ENCODE measurements around the gene GCGR. TPM values are rescaled to one million over a fixed set of nuclear protein-coding genes. Genes with fewer than 3 reads are reported as not detected.
A peak's percentile ranks its signal among the peaks of the same experiment; 100 is the strongest.

GCGR gene
- total and polyA plus RNA-seq, 2 of the 13 experiments (the other 11 are each of a cell fraction or from before 2014, with no cell fraction given), result 0.04 to 0.13 TPM

DNA sequence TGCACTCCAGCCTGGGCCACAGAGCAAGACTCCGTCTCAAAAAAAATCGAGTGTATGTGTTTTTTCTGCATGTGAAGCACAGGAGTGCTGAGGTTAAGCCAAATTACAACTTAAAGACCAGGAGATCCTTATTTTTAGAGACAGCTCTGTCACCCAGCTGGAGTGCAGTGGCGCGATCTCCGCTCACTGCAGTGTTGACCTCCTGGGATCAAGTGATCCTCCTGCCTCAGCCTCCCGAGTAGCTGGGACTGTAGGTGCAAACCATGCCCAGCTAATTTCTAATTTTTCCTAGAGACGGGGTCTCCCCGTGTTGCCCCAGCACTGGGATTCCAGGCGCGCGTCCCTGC is 38.4 kb downstream of the GCGR start:
- ATAC-seq (no peak), FAIRE-seq (no peak), DNase-seq (ENCODE audit: low spot score) (no peak)
- Histone ChIP-seq H3K4me2 (ENCODE audit: low read depth, low read length) (no peak overlapping the region), H3K36me3 (replicated peaks in 1 of 2; ENCODE audit: control insufficient read depth in 1 of 2, insufficient read depth in 2 of 2, low read length in 2 of 2) (peaks cover 36 to 48% of the 10 kb centered on the region in 2 experiments), H3K9ac (ENCODE audit: insufficient read depth, low read depth, low read length) (no peak overlapping the region), H3K9me3 (ENCODE audit: low read length) (no peaks in the 10 kb centered on the region), H3K27me3 (ENCODE audit: control insufficient read depth in 1 of 2, insufficient read depth in 2 of 2, low read length in 2 of 2) (no peaks in the 10 kb centered on the region), H3K4me3 (replicated peaks in 1 of 3; ENCODE audit: insufficient read depth in 1 of 3, low read depth in 2 of 3, low read length in 3 of 3) (no peak overlapping the region), H3K79me2 (ENCODE audit: insufficient read depth, low read length) (no peaks in the 10 kb centered on the region), H3K27ac (ENCODE audit: extremely low read length, insufficient read depth, low read length) (no peak overlapping the region), H3K4me1 (ENCODE audit: insufficient read depth, low read length) (peaks cover 32% of the 10 kb centered on the region), H4K20me1 (ENCODE audit: insufficient read depth, low read length) (peaks cover 6% of the 10 kb centered on the region; the same call in 1 of the 2 replicates), H2AFZ (ENCODE audit: low read length) (no peak overlapping the region)
- CTCF ChIA-PET (ENCODE audit: low intra/inter-chr PET ratio, low total read pairs), result no interaction called here
- in situ Hi-C loops (cut with HindIII; ENCODE audit: extremely low pct_ligation_motif_present, low pct_unique_long_range_greater_than_20kb) (no loop called here), intact Hi-C loops (cut with micrococcal nuclease; ENCODE audit: unreplicated experiment) (no loop called here)
- 95% methylated on average over 11 of the region's 11 CpGs for WGBS (ENCODE audit: low lambda C conversion rate)
- POLR2A ChIA-PET, result interaction anchor here (0.7 to 8.9 kb wide), 8 partner anchors 9 to 115 kb away, joined by 3 to 40 read pairs (median 6); partner anchors contain the start of genes MCRIP1 and P4HB
- BruUV-seq (replicated peaks), result no TSS peak
- 0 out of 2 replicates have a peak, but pooled peaks have one; percentile 18 for TF ChIP-seq ZIK1 (CRISPR knock-in tag; IDR thresholded peaks at IDR 0.05; ENCODE audit: borderline replicate concordance, low read depth)
- TF ChIP-seq ZNF547 (CRISPR knock-in tag; IDR thresholded peaks at IDR 0.05), result no peak
- TF ChIP-seq, protein P1, sequence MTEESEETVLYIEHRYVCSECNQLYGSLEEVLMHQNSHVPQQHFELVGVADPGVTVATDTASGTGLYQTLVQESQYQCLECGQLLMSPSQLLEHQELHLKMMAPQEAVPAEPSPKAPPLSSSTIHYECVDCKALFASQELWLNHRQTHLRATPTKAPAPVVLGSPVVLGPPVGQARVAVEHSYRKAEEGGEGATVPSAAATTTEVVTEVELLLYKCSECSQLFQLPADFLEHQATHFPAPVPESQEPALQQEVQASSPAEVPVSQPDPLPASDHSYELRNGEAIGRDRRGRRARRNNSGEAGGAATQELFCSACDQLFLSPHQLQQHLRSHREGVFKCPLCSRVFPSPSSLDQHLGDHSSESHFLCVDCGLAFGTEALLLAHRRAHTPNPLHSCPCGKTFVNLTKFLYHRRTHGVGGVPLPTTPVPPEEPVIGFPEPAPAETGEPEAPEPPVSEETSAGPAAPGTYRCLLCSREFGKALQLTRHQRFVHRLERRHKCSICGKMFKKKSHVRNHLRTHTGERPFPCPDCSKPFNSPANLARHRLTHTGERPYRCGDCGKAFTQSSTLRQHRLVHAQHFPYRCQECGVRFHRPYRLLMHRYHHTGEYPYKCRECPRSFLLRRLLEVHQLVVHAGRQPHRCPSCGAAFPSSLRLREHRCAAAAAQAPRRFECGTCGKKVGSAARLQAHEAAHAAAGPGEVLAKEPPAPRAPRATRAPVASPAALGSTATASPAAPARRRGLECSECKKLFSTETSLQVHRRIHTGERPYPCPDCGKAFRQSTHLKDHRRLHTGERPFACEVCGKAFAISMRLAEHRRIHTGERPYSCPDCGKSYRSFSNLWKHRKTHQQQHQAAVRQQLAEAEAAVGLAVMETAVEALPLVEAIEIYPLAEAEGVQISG (CRISPR knock-in tag; IDR thresholded peaks at IDR 0.05), result no peak
- no peak for TF ChIP-seq HOXA3 (CRISPR knock-in tag; IDR thresholded peaks at IDR 0.05)
- TF ChIP-seq, protein P2, sequence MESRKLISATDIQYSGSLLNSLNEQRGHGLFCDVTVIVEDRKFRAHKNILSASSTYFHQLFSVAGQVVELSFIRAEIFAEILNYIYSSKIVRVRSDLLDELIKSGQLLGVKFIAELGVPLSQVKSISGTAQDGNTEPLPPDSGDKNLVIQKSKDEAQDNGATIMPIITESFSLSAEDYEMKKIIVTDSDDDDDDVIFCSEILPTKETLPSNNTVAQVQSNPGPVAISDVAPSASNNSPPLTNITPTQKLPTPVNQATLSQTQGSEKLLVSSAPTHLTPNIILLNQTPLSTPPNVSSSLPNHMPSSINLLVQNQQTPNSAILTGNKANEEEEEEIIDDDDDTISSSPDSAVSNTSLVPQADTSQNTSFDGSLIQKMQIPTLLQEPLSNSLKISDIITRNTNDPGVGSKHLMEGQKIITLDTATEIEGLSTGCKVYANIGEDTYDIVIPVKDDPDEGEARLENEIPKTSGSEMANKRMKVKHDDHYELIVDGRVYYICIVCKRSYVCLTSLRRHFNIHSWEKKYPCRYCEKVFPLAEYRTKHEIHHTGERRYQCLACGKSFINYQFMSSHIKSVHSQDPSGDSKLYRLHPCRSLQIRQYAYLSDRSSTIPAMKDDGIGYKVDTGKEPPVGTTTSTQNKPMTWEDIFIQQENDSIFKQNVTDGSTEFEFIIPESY (CRISPR knock-in tag; IDR thresholded peaks at IDR 0.05), result peak; percentile 56; the same call in 1 of the 2 replicates
- TF ChIP-seq EED (CRISPR knock-in tag; IDR thresholded peaks at IDR 0.05), result no peak
- TF ChIP-seq, protein P3, sequence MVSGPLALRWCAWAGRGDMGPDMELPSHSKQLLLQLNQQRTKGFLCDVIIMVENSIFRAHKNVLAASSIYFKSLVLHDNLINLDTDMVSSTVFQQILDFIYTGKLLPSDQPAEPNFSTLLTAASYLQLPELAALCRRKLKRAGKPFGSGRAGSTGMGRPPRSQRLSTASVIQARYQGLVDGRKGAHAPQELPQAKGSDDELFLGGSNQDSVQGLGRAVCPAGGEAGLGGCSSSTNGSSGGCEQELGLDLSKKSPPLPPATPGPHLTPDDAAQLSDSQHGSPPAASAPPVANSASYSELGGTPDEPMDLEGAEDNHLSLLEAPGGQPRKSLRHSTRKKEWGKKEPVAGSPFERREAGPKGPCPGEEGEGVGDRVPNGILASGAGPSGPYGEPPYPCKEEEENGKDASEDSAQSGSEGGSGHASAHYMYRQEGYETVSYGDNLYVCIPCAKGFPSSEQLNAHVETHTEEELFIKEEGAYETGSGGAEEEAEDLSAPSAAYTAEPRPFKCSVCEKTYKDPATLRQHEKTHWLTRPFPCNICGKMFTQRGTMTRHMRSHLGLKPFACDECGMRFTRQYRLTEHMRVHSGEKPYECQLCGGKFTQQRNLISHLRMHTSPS (CRISPR knock-in tag; IDR thresholded peaks at IDR 0.05; ENCODE audit: low read depth), result no peak
- TF ChIP-seq ZNF768 (CRISPR knock-in tag; IDR thresholded peaks at IDR 0.05), result 0 out of 2 replicates have a peak, but pooled peaks have one; percentile 6
- no peak for TF ChIP-seq PRMT3 (CRISPR knock-in tag; IDR thresholded peaks at IDR 0.05; ENCODE audit: borderline replicate concordance, low read depth)
- TF ChIP-seq SALL2 (CRISPR knock-in tag; IDR thresholded peaks at IDR 0.05), result no peak
- no peak for TF ChIP-seq NR2F6 (IDR thresholded peaks at IDR 0.05)
- TF ChIP-seq NR2F6 (CRISPR knock-in tag; IDR thresholded peaks at IDR 0.05), result no peak
- 0 out of 2 replicates have a peak, but pooled peaks have one; percentile 62 for TF ChIP-seq ARNT2 (CRISPR knock-in tag; IDR thresholded peaks at IDR 0.05; ENCODE audit: low read depth)
- TF ChIP-seq MYNN (CRISPR knock-in tag; IDR thresholded peaks at IDR 0.05; ENCODE audit: low read depth), result no peak
- TF ChIP-seq, protein P4, sequence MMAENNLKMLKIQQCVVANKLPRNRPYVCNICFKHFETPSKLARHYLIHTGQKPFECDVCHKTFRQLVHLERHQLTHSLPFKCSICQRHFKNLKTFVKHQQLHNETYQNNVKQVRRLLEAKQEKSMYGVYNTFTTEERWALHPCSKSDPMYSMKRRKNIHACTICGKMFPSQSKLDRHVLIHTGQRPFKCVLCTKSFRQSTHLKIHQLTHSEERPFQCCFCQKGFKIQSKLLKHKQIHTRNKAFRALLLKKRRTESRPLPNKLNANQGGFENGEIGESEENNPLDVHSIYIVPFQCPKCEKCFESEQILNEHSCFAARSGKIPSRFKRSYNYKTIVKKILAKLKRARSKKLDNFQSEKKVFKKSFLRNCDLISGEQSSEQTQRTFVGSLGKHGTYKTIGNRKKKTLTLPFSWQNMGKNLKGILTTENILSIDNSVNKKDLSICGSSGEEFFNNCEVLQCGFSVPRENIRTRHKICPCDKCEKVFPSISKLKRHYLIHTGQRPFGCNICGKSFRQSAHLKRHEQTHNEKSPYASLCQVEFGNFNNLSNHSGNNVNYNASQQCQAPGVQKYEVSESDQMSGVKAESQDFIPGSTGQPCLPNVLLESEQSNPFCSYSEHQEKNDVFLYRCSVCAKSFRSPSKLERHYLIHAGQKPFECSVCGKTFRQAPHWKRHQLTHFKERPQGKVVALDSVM (CRISPR knock-in tag; IDR thresholded peaks at IDR 0.05), result peak; percentile 89
- TF ChIP-seq ZNF121 (CRISPR knock-in tag; IDR thresholded peaks at IDR 0.05), result 0 out of 2 replicates have a peak, but pooled peaks have one; percentile 7

Data from HepG2 (cell line).